ENCODE data around the gene IGSF9B.

Gene IGSF9B

DNA sequence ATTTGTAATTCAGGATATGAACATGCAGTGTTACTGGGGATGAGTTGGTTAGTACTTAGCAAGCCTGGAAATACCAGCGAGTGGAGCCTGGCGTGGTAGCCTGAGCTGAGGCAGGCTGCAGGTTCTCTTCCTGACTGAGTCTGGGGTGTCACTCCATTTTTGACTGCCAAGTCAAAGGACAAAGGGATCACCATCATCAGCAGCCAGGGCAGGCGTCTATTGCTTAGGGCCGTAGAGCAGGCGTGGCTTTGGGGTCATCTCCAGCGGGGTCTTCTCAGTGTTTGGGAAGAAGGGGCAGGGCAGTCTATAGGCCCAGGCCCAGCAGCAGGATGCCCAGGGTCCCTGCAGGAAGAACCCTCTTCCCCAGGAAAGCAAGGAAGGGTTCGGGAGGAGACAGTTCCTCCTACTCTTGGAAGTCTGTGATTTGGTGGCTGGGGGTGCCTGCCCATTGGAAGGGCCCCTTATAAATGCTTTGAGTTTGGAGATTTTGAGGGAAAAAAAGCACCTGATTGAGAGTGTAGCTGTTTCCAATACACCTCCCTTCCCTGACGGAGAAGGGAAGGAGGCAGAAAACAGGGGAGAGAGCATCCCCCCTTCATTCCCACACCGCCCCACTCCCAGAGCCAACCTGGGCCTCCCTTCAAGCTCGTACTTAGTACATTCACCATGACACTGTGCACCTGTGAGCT is 60.0 kb downstream of the IGSF9B start:
- no peak for DNase-seq

GRCh38 chr11:133896028-133896427 is 60.7 kb downstream of the IGSF9B start:
- DNase-seq = no peak

GRCh38 chr11:133895551-133895950 is 61.2 kb downstream of the IGSF9B start:
- DNase-seq = no peak

- DNase-seq = no peak
Observed at GRCh38 chr11:133895061-133895479, 61.7 kb downstream of the IGSF9B start.

- no peak for DNase-seq
Observed at GRCh38 chr11:133893381-133893780, 63.4 kb downstream of the IGSF9B start.

DNA sequence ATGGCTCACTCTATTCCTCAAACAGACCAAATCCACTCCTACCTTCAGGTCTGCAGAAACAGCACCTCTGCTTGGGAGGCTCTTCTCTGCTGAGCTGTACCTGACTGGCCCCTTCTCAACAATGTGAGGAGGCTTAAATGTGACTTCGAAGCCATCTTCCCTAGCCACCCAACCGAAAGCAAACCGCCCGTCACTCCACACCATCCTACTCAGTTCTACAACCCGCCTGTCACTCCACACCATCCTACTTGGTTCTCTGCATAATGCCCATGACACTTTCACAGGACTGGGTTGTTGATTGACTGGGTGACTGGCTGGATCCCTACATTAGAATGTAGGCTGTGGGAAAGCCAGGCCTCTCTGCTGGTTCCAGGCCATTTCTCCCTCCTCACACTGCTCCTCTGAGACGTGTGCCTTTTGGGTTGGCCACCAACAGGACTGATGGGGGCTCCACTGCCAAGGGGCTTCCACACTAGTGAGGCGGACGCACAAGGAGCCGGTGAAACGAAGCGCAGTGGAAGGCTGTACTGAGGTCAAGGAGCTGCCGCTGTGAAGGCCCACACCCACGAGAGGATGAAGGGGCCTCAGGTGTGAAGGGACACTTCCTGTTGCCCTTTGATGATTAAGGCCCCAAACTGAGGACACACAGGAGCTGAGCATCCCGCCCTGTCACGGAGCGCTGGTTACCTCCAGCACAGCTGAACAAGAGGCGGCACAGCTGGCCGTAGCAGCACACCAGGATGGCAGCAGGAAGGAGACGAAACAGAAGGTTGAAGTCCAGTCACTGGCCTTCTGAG is 64.0 kb downstream of the IGSF9B start:
- no peak for DNase-seq

- no peak for DNase-seq
Observed at GRCh38 chr11:133892126-133892525, 64.6 kb downstream of the IGSF9B start.

DNA sequence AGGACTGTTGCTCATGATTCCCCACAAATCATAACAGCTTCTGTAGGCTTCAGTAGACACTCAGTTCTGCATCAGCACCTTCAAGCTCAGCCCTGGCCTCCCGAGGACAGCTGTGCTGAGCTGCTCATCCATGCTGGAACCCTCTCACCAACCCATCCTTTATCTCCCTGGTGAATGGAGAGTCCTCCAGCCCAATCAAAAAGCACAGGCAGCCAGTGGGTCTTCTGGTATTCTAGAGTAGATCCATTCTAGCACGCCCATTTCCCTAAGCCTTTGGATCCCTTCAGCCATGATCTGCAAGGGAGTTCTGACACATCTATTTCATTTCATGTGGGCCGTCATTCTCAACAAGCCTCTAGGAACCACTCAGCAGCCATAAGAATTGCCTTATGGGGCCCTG is 66.9 kb downstream of the IGSF9B start:
- DNase-seq = no peak

DNA sequence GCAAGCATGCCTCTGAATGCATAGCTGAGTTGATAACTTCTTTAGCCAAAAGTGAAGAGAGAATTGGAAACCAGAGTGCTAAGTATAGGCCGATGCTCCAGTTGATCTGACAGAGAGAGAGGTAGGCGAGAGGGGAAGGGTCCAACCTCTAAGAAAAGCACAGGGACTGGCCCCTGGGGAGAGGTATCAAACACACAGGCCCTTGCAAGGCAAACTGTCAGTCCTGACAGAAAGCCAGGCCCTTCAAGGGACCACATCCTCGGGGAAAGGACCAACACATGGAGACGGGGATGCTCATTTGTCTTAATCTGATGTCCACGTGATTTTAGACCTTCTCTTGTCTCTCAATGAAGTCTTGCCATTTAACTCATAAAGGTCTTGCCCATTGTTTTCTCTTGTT is 67.6 kb downstream of the IGSF9B start:
- no peak for DNase-seq

DNA sequence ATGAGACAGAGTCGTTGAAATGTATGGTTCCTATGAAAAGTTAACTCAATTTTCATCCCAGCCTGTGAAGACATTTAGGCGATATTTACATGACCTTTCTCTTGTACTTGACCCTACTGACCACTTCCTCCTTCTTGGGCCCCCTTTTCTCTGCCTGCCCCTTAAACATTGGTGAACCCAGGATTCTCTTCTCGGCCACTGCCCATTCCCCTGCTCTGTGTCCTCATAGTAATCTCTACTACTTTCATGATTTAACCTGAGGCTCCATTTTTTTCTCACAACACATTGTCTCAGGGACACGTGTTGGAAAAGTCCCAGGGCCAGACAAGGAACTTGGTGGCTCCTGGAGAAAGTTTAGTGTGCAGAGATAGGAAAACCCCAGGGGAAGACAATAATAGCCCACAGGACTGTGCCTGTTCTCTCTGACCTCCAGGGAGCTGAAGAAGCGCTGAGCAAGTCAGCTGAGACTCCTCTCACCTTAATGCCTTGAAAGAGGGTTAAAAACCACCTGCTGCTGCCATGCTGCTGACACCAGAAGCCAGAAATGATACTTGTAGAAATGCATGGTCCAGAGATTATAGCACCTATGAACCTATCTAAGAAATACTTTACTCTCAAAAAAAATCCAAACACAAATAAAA is 69.0 kb downstream of the IGSF9B start:
- DNase-seq = no peak

GRCh38 chr11:133886029-133886428 is 70.7 kb downstream of the IGSF9B start:
- no peak for DNase-seq

DNA sequence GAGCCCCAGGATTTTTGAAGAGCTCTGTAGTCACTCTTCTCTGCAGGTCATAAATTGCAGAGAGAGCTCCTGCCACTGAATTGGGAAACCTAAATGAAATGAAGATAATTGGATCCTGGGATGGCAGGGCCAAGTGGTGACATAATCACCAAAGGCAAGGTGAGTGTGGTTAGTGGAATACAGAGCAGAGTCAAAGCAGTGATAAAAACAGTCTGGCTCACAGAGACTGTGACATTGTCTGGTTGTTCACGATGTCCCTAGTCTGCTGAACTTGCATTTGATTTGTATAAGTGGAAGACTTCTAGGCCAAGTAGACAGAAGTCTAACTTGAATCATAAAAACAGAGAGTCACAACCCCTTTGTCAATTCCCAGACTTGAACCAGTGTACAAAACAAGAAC is 84.6 kb downstream of the IGSF9B start:
- DNase-seq = no peak

DNA sequence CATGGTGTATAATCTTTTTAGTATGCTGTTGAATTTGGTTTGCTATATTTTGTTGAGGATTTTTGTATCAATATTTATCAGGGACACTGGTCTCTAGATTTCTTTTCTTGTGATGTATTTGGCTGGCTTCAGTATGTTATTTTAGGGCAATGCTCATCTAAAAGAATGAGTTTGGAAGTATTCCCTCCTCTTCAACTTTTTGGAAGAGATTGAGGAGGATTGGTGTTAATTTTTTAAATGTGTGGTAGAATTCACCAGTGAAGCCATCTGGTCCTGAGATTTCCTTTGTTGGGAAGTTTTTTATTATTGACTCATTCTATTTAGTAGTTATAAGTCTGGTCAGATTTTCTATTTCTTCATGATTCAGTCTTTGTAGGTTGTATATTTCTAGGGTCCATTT is 89.3 kb downstream of the IGSF9B start:
- no peak for DNase-seq

DNA sequence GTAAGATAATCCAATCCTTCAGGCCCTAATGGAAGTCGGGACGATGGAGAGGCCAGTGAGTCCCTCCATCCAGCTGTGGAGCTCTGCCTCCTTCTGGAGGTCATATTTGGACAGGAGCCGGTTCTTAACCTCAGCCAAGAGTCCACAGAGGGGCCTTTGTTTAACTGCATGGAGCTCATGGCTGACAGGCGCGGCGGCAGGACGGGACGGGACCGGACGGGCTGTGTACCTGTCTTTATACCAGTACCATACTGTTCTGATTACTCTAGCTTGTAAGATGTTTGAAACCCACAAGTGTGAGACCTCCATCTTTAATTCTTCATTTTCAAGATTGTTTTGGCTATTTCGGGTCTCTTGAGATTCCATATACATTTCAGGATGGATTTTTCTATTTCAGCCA is 91.3 kb downstream of the IGSF9B start:
- no peak for DNase-seq

- no peak for DNase-seq
Observed at GRCh38 chr11:133864756-133865155, 92.0 kb downstream of the IGSF9B start.

- no peak for DNase-seq
Observed at GRCh38 chr11:133860151-133860550, 96.6 kb downstream of the IGSF9B start.

All from NCI-H2029 (cell line).